NCI-H748 (cell line): ENCODE data around the gene PDE9A.
A peak's percentile ranks its signal among the peaks of the same experiment; 100 is the strongest.

Source experiments
- DNase-seq: peaks from one replicate; lab custom pipeline; 2025; ENCODE audit not compliant: unreplicated experiment; lab: John Stamatoyannopoulos, UW

Gene PDE9A

GRCh38 chr21:42753804-42754203 lies 100.4 kb downstream of the PDE9A start:
- DNase-seq = no peak

- no peak for DNase-seq
Observed at GRCh38 chr21:42754270-42754933, 101.0 kb downstream of the PDE9A start.

- no peak for DNase-seq
Observed at GRCh38 chr21:42755031-42755665, 101.7 kb downstream of the PDE9A start.

- DNase-seq = no peak
Observed at GRCh38 chr21:42755766-42756579, 102.6 kb downstream of the PDE9A start.

GRCh38 chr21:42756580-42757250 lies 103.3 kb downstream of the PDE9A start:
- no peak for DNase-seq

GRCh38 chr21:42757422-42757821 lies 104.0 kb downstream of the PDE9A start:
- DNase-seq = no peak

- no peak for DNase-seq
Observed at GRCh38 chr21:42757826-42758655, 104.6 kb downstream of the PDE9A start.

- DNase-seq = no peak
Observed at GRCh38 chr21:42758721-42759593, 105.5 kb downstream of the PDE9A start.

GRCh38 chr21:42759594-42759927 lies 106.1 kb downstream of the PDE9A start:
- DNase-seq = no peak

GRCh38 chr21:42760361-42760950 lies 107.0 kb downstream of the PDE9A start:
- no peak for DNase-seq

- DNase-seq = no peak
Observed at GRCh38 chr21:42760951-42761751, 107.7 kb downstream of the PDE9A start.

- no peak for DNase-seq
Observed at GRCh38 chr21:42761776-42762335, 108.4 kb downstream of the PDE9A start.

GRCh38 chr21:42763581-42764442 lies 110.4 kb downstream of the PDE9A start:
- DNase-seq = peak; percentile 66

- no peak for DNase-seq
Observed at GRCh38 chr21:42764443-42764760, 111.0 kb downstream of the PDE9A start.

GRCh38 chr21:42764883-42765282 lies 111.5 kb downstream of the PDE9A start:
- no peak for DNase-seq

- DNase-seq = no peak
Observed at GRCh38 chr21:42765656-42766055, 112.2 kb downstream of the PDE9A start.

- DNase-seq = no peak
Observed at GRCh38 chr21:42766739-42767560, 113.5 kb downstream of the PDE9A start.
